ENCODE data around the gene PRTFDC1. TPM values are rescaled to one million over a fixed set of nuclear protein-coding genes. Genes with fewer than 3 reads are reported as not detected.

The PRTFDC1 gene
- total and polyA plus RNA-seq, 2 of the 8 experiments (the other 6 are each of a cell fraction or from before 2014, with no cell fraction given), result 5.9 to 6.6 TPM

DNA sequence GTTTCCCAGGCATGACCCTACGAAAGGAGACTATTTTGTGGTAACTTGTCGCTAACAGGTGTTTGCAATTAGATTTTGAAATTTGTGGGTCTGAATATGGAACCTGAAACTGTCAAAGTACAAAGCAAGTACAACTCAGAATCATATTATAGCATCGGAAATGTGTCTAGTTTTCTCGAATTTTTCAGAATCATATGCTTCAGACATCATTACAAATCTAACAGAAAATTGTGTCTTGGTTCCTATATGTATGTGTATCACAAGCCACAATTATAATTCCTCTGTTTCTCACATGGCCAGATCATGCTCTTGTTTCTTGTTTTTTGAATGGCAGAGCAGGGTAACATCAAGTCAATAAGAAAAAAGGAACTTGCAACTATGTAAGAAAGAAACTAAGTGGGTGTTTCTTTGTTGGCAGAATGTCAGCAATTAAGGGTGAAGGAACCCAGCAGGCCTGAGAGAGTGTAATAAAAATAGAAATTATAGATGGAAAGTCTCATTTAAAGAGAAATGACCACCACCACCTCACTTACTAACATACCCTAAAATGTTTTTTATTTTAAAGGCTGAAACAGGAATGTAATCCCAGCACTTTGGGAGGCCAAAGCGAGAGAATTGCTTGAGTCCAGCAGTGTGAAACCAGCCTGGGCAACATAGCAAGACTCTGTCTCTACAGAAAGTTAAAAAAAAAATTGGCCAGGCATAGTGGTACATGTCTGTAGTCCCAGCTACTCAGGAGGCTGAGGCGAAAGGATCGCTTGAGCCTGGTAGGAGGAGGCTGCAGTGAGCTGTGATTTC is 51.3 kb downstream of the PRTFDC1 start:
- Histone ChIP-seq H3K9me3 (ENCODE audit: insufficient read depth in 2 of 2, low read depth in 1 of 2, low read length in 1 of 2) (no peaks in the 10 kb centered on the region), H4K20me1 (replicated peaks in 1 of 2; ENCODE audit: control insufficient read depth in 1 of 2, insufficient read depth in 2 of 2, low read length in 2 of 2) (no peaks in the 10 kb centered on the region), H3K23me2 (ENCODE audit: low read depth, low read length) (no peaks in the 10 kb centered on the region), H2BK20ac (ENCODE audit: low read length) (no peak overlapping the region), H4K91ac (replicated peaks; ENCODE audit: insufficient read length, low read length) (no peak overlapping the region), H3K4me2 (ENCODE audit: insufficient read depth in 1 of 2, low read depth in 2 of 2, low read length in 2 of 2) (no peak overlapping the region), H3K4me3 (ENCODE audit: extremely low read depth in 1 of 4, insufficient read depth in 2 of 4, low read depth in 3 of 4, low read length in 4 of 4) (no peak overlapping the region), H2AFZ (ENCODE audit: low read length) (no peak overlapping the region), H3K4me1 (replicated peaks in 1 of 4; ENCODE audit: control insufficient read depth in 3 of 4, insufficient read depth in 4 of 4, low read length in 3 of 4) (no peaks in the 10 kb centered on the region; a peak in 1 of 7 replicates), H2BK120ac (replicated peaks; ENCODE audit: low read depth, low read length) (no peak overlapping the region), H3K79me1 (ENCODE audit: low read depth, low read length) (no peaks in the 10 kb centered on the region), H3K79me2 (ENCODE audit: control insufficient read depth in 1 of 2, insufficient read depth in 2 of 2, low read length in 2 of 2) (no peaks in the 10 kb centered on the region), H2AK5ac (ENCODE audit: low read depth, low read length) (no peak overlapping the region), H4K5ac (ENCODE audit: insufficient read length, low read depth, low read length) (no peak overlapping the region), H2BK15ac (ENCODE audit: low read length) (no peak overlapping the region), H4K8ac (ENCODE audit: extremely low read depth, insufficient read depth, low read length) (no peak overlapping the region), H3K9ac (replicated peaks in 1 of 4; ENCODE audit: extremely low read depth in 1 of 4, low read depth in 3 of 4, low read length in 3 of 4) (no peak overlapping the region), H3K27ac (ENCODE audit: low read depth, low read length) (no peak overlapping the region), H3K18ac (ENCODE audit: extremely low read depth, low read length) (no peak overlapping the region), H3K23ac (ENCODE audit: insufficient read length) (no peak overlapping the region), H2BK12ac (ENCODE audit: low read depth, low read length) (no peak overlapping the region), H3K36me3 (ENCODE audit: control insufficient read depth in 2 of 4, insufficient read depth in 4 of 4, low read length in 3 of 4) (no peaks in the 10 kb centered on the region), H3K27me3 (replicated peaks in 1 of 4; ENCODE audit: control insufficient read depth in 3 of 4, extremely low read depth in 1 of 4, insufficient read depth in 3 of 4, low read length in 3 of 4) (no peaks in the 10 kb centered on the region), H3K56ac (replicated peaks; ENCODE audit: insufficient read length, low read depth, low read length) (no peak overlapping the region), H2BK5ac (ENCODE audit: low read depth, low read length) (no peak overlapping the region), H3K4ac (replicated peaks; ENCODE audit: insufficient read length, low read depth, low read length) (no peak overlapping the region), H3K14ac (ENCODE audit: insufficient read length) (no peak overlapping the region)
- ChIA-PET CTCF (ENCODE audit: partially characterized antibody) (interaction anchor here (0.6 to 1.4 kb wide), 3 partner anchors 11 to 284 kb away, joined by 3 to 4 read pairs (median 3); no protein-coding TSS in a partner anchor), POLR2A (ENCODE audit: partially characterized antibody) (no interaction called here)
- TF ChIP-seq TAF7 (optimal IDR thresholded peaks at IDR 0.05; ENCODE audit: borderline replicate concordance, low read depth, low read length) (no peak), RBBP5 (IDR thresholded peaks at IDR 0.05; ENCODE audit: borderline replicate concordance, low read depth, low read length) (no peak), POU5F1 (IDR thresholded peaks at IDR 0.05; ENCODE audit: low read depth, low read length) (no peak), RXRA (IDR thresholded peaks at IDR 0.05; ENCODE audit: insufficient read depth, low read depth, low read length) (no peak), SRF (IDR thresholded peaks at IDR 0.05; ENCODE audit: low read depth, low read length) (no peak), TCF12 (IDR thresholded peaks at IDR 0.05; ENCODE audit: low read depth, low read length) (no peak), TAF1 (IDR thresholded peaks at IDR 0.05; ENCODE audit: low read depth, low read length) (no peak), EP300 (IDR thresholded peaks at IDR 0.05; ENCODE audit: borderline replicate concordance in 1 of 2, low read depth in 2 of 2, low read length in 2 of 2) (no peak), HDAC6 (IDR thresholded peaks at IDR 0.05; ENCODE audit: low read depth, low read length) (no peak)
- TF ChIP-seq, protein P1, sequence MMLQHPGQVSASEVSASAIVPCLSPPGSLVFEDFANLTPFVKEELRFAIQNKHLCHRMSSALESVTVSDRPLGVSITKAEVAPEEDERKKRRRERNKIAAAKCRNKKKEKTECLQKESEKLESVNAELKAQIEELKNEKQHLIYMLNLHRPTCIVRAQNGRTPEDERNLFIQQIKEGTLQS (IDR thresholded peaks at IDR 0.05; ENCODE audit: insufficient read depth, low read depth, low read length), result no peak
- TF ChIP-seq, protein P2, sequence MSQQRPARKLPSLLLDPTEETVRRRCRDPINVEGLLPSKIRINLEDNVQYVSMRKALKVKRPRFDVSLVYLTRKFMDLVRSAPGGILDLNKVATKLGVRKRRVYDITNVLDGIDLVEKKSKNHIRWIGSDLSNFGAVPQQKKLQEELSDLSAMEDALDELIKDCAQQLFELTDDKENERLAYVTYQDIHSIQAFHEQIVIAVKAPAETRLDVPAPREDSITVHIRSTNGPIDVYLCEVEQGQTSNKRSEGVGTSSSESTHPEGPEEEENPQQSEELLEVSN (IDR thresholded peaks at IDR 0.05), result no peak
- no peak for FAIRE-seq
- WGBS, 2 experiments (ENCODE audit: extremely low coverage in 1 of 2, insufficient coverage in 1 of 2, insufficient read length in 1 of 2, insufficient replicate concordance in 2 of 2, low coverage in 1 of 2, low lambda C conversion rate in 2 of 2, missing lambda C conversion rate in 1 of 2), result 86% methylated on average over 7 of the region's 7 CpGs; no CpG with 5 or more reads in 1 of the 2 experiments
- DNase-seq (ENCODE audit: low read depth in 1 of 2, low spot score in 2 of 2), result no peak

Data from H1 (cell line).